Caco-2 (cell line): ENCODE measurements around the gene TPBGL. TPM values are rescaled to one million over a fixed set of nuclear protein-coding genes. Genes with fewer than 3 reads are reported as not detected.

ENCODE experiments used
- BruUV-seq: library from RNA; stranded (reverse); fragments of 400-500 nt; replicated peaks from 2 replicates; lab custom pipeline; 2021; lab: Mats Ljungman, UMichigan
- CTCF ChIA-PET: fragments of 300-600 bp; sonication (Branson Sonifier 250); formaldehyde crosslinking; loops from one replicate; lab custom pipeline; 2022; ENCODE audit warnings: antibody characterized with exemption; lab: Charles Lee
- POLR2A ChIA-PET: fragments of 300-600 bp; sonication (Branson Sonifier 250); formaldehyde crosslinking; loops from one replicate; lab custom pipeline; 2022; ENCODE audit warnings: antibody characterized with exemption; lab: Charles Lee
- DNase-seq, 2 experiments: peaks; one replicate each; pipeline versions ENCODE4 v3.0.0 to v3.0.0-alpha.2; 2020 to 2022
- H3K27me3 ChIP-seq: replicated peaks from 2 replicates; pipeline ENCODE4 v1.6.0; 2011; ENCODE audit warnings: low read length; ENCODE audit not compliant: control insufficient read depth, insufficient read depth
- H3K36me3 ChIP-seq: 2 replicates; pipeline ENCODE4 v1.5.1; 2011; ENCODE audit warnings: low read length; ENCODE audit not compliant: control insufficient read depth, insufficient read depth
- H3K4me1 ChIP-seq: fragments of 250-450 bp; sonication (Bioruptor Pico); 2 replicates; pipeline ENCODE4 v1.5.1; 2020; ENCODE audit warnings: mild to moderate bottlenecking
- H3K4me3 ChIP-seq: 2 replicates; pipeline ENCODE4 v1.5.1; 2011; ENCODE audit warnings: low read depth, mild to moderate bottlenecking, control low read depth, low read length
- H3K9me3 ChIP-seq: fragments of 250-450 bp; sonication (Bioruptor Pico); 2 replicates; pipeline ENCODE4 v1.5.1; 2020; ENCODE audit warnings: mild to moderate bottlenecking, moderate library complexity
- H3K27ac Mint-ChIP-seq: one replicate; pipeline ENCODE4 v1.8.0; 2022; ENCODE audit warnings: mixed read lengths; ENCODE audit not compliant: unreplicated experiment
- H3K27me3 Mint-ChIP-seq: one replicate; pipeline ENCODE4 v1.8.0; 2022; ENCODE audit warnings: mixed read lengths; ENCODE audit not compliant: insufficient read depth, unreplicated experiment
- H3K36me3 Mint-ChIP-seq: one replicate; pipeline ENCODE4 v1.8.0; 2022; ENCODE audit warnings: mild to moderate bottlenecking, mixed read lengths; ENCODE audit not compliant: insufficient read depth, unreplicated experiment
- H3K4me1 Mint-ChIP-seq: one replicate; pipeline ENCODE4 v1.8.0; 2022; ENCODE audit warnings: low read depth, mixed read lengths; ENCODE audit not compliant: unreplicated experiment
- H3K4me3 Mint-ChIP-seq: one replicate; pipeline ENCODE4 v1.8.0; 2022; ENCODE audit warnings: mild to moderate bottlenecking, moderate library complexity, mixed read lengths; ENCODE audit not compliant: unreplicated experiment
- H3K9me3 Mint-ChIP-seq: one replicate; pipeline ENCODE4 v1.8.0; 2022; ENCODE audit warnings: mixed read lengths; ENCODE audit not compliant: unreplicated experiment
- CTCF ChIP-seq, 2 experiments: fragments of 200-600 bp in 1 of 2; IDR thresholded peaks; 1 replicate in 1 of 2; 2 replicates in 1 of 2; pipeline versions ENCODE4 v1.5.1 to v1.8.0; 2011 to 2022; ENCODE audit warnings: antibody characterized with exemption in 1 of 2, control low read depth in 1 of 2, inconsistent platforms in 1 of 2, low read depth in 1 of 2, low read length in 1 of 2, mild to moderate bottlenecking in 1 of 2, moderate library complexity in 1 of 2; ENCODE audit not compliant: insufficient read depth in 1 of 2, severe bottlenecking in 1 of 2, unreplicated experiment in 1 of 2
- intact Hi-C: fragments of 100-400 bp; cut with micrococcal nuclease; formaldehyde crosslinking; loops from one replicate; pipeline ENCODE4 v1.10.0; 2022; ENCODE audit not compliant: unreplicated experiment
- total RNA-seq: library from RNA; stranded (reverse); gene quantifications from 2 replicates; pipeline ENCODE4 v1.2.3, GENCODE V29; 2022

TPBGL gene
- total RNA-seq, 1 experiment from 2014 or later: 0.18 TPM

- intact Hi-C loops: no loop called here
- ChIA-PET CTCF (interaction anchor here (2.6 kb wide), 1 partner anchor 11 kb away, joined by 16 read pairs; no protein-coding TSS in a partner anchor), POLR2A (no interaction called here)
- Histone ChIP-seq H3K36me3 (peaks cover 37% of the 10 kb centered on the region), H3K4me3 (no peak overlapping the region), H3K27me3 (no peaks in the 10 kb centered on the region), H3K9me3 (no peaks in the 10 kb centered on the region), H3K4me1 (no peaks in the 10 kb centered on the region)
- Mint-ChIP-seq H3K4me3 (no peak overlapping the region), H3K27me3 (no peaks in the 10 kb centered on the region), H3K36me3 (peaks cover 55% of the 10 kb centered on the region), H3K9me3 (no peaks in the 10 kb centered on the region), H3K4me1 (peaks cover 7% of the 10 kb centered on the region), H3K27ac (no peak overlapping the region)
- no peak for DNase-seq
- TF ChIP-seq CTCF (IDR thresholded peaks at IDR 0.05; ENCODE audit: insufficient read depth in 1 of 2, low read depth in 1 of 2, low read length in 1 of 2, severe bottlenecking in 1 of 2, unreplicated experiment in 1 of 2): no peak
- BruUV-seq: no TSS peak
Observed at GRCh38 chr11:75193711-75194110, 46.9 kb upstream of the TPBGL start.

- no peak overlapping the region for H3K4me3 ChIP-seq
- Mint-ChIP-seq H3K27ac (no peak overlapping the region), H3K36me3 (peaks cover 52% of the 10 kb centered on the region), H3K4me1 (peaks cover 7% of the 10 kb centered on the region), H3K9me3 (no peaks in the 10 kb centered on the region), H3K4me3 (no peak overlapping the region), H3K27me3 (no peaks in the 10 kb centered on the region)
- POLR2A ChIA-PET: no interaction called here
- H3K9me3 ChIP-seq: no peaks in the 10 kb centered on the region
- TF ChIP-seq CTCF (IDR thresholded peaks at IDR 0.05; ENCODE audit: insufficient read depth in 1 of 2, low read depth in 1 of 2, low read length in 1 of 2, severe bottlenecking in 1 of 2, unreplicated experiment in 1 of 2): no peak
- intact Hi-C loops: no loop called here
- BruUV-seq: no TSS peak
- DNase-seq: no peak
- H3K36me3 ChIP-seq: peaks cover 37% of the 10 kb centered on the region
- no peaks in the 10 kb centered on the region for H3K4me1 ChIP-seq
- H3K27me3 ChIP-seq: no peaks in the 10 kb centered on the region
- CTCF ChIA-PET: interaction anchor here (2.6 to 2.8 kb wide), 2 partner anchors 11 to 53 kb away, joined by 15 to 16 read pairs; no protein-coding TSS in a partner anchor
Observed at GRCh38 chr11:75194147-75194546, 46.4 kb upstream of the TPBGL start.

GRCh38 chr11:75195167-75195962 lies 45.2 kb upstream of the TPBGL start:
- Mint-ChIP-seq H3K4me1 (peaks cover 7% of the 10 kb centered on the region), H3K4me3 (no peak overlapping the region), H3K27ac (no peak overlapping the region), H3K9me3 (no peaks in the 10 kb centered on the region), H3K36me3 (peaks cover 41% of the 10 kb centered on the region), H3K27me3 (no peaks in the 10 kb centered on the region)
- intact Hi-C loops: no loop called here
- DNase-seq: no peak
- POLR2A ChIA-PET: no interaction called here
- no TSS peak for BruUV-seq
- Histone ChIP-seq H3K4me3 (no peak overlapping the region), H3K27me3 (no peaks in the 10 kb centered on the region), H3K4me1 (no peaks in the 10 kb centered on the region), H3K9me3 (no peaks in the 10 kb centered on the region), H3K36me3 (peaks cover 40% of the 10 kb centered on the region)
- CTCF ChIA-PET: interaction anchor here (0.8 to 2.8 kb wide), 9 partner anchors 9 to 55 kb away, joined by 3 to 16 read pairs (median 5); no protein-coding TSS in a partner anchor
- no peak for TF ChIP-seq CTCF (IDR thresholded peaks at IDR 0.05; ENCODE audit: insufficient read depth in 1 of 2, low read depth in 1 of 2, low read length in 1 of 2, severe bottlenecking in 1 of 2, unreplicated experiment in 1 of 2)
